RWPE2 (cell line): ENCODE measurements around the gene CEP152.
A peak's percentile ranks its signal among the peaks of the same experiment; 100 is the strongest.

Experiments used
- ATAC-seq: fragments of 200-7000 bp; cut with Tn5 transposase; 3 replicates; pipeline ENCODE4 v1.9.1; 2021; ENCODE audit warnings: low read depth
- DNase-seq: peaks from one replicate; pipeline ENCODE4 v3.0.0-alpha.2; 2020; ENCODE audit warnings: low spot score
- H3K27ac ChIP-seq: fragments of 450-650 bp; 2 replicates; pipeline ENCODE4 v1.5.1; 2017; ENCODE audit warnings: mild to moderate bottlenecking; ENCODE audit not compliant: poor library complexity, severe bottlenecking
- H3K27me3 ChIP-seq: fragments of 250-450 bp; sonication (Bioruptor Pico); 2 replicates; pipeline ENCODE4 v1.5.1; 2021; ENCODE audit warnings: mild to moderate bottlenecking, moderate library complexity; ENCODE audit not compliant: insufficient read depth, poor library complexity, severe bottlenecking
- H3K36me3 ChIP-seq: fragments of 250-450 bp; sonication (Bioruptor Pico); 2 replicates; pipeline ENCODE4 v1.5.1; 2020; ENCODE audit warnings: low read depth, mild to moderate bottlenecking, moderate library complexity
- H3K4me1 ChIP-seq: fragments of 250-450 bp; sonication (Bioruptor Pico); 2 replicates; pipeline ENCODE4 v1.5.1; 2021; ENCODE audit warnings: mild to moderate bottlenecking, moderate library complexity; ENCODE audit not compliant: insufficient read depth, poor library complexity, severe bottlenecking
- H3K4me3 ChIP-seq: fragments of 250-450 bp; sonication (Bioruptor Pico); 2 replicates; pipeline ENCODE4 v1.5.1; 2021; ENCODE audit warnings: mild to moderate bottlenecking, moderate library complexity; ENCODE audit not compliant: severe bottlenecking
- H3K9me3 ChIP-seq: fragments of 250-450 bp; sonication (Bioruptor Pico); 2 replicates; pipeline ENCODE4 v1.5.1; 2021; ENCODE audit warnings: mild to moderate bottlenecking, moderate library complexity; ENCODE audit not compliant: severe bottlenecking
- CTCF ChIP-seq: fragments of 450-650 bp; IDR thresholded peaks from one replicate; pipeline ENCODE4 v1.5.1; 2017; ENCODE audit warnings: mild to moderate bottlenecking, moderate library complexity; ENCODE audit not compliant: poor library complexity, severe bottlenecking

Gene CEP152

GRCh38 chr15:48811325-48811958, 573 bp upstream of the CEP152 start:
- no peaks in the 10 kb centered on the region for H3K36me3 ChIP-seq
- peak overlapping the region; percentile 69 for H3K4me3 ChIP-seq
- H3K27ac ChIP-seq, result no peak overlapping the region
- TF ChIP-seq CTCF, result peak; percentile 48
- H3K9me3 ChIP-seq, result no peaks in the 10 kb centered on the region
- ATAC-seq (no peak), DNase-seq (no peak)
- H3K27me3 ChIP-seq, result no peaks in the 10 kb centered on the region
- H3K4me1 ChIP-seq, result peaks cover 9% of the 10 kb centered on the region

- Histone ChIP-seq H3K27me3 (no peaks in the 10 kb centered on the region), H3K4me3 (no peak overlapping the region), H3K36me3 (peaks cover 12% of the 10 kb centered on the region), H3K27ac (no peak overlapping the region), H3K9me3 (no peaks in the 10 kb centered on the region), H3K4me1 (peaks cover 9% of the 10 kb centered on the region)
- no peak for TF ChIP-seq CTCF
- DNase-seq (no peak), ATAC-seq (no peak)
Observed at GRCh38 chr15:48806151-48806550, 4.7 kb downstream of the CEP152 start.

GRCh38 chr15:48805591-48805990, 5.3 kb downstream of the CEP152 start:
- H3K4me1 ChIP-seq, result peaks cover 9% of the 10 kb centered on the region
- H3K4me3 ChIP-seq, result no peak overlapping the region
- no peak for TF ChIP-seq CTCF
- no peaks in the 10 kb centered on the region for H3K9me3 ChIP-seq
- no peak overlapping the region for H3K27ac ChIP-seq
- H3K27me3 ChIP-seq, result no peaks in the 10 kb centered on the region
- no peak for ATAC-seq
- no peak for DNase-seq
- peaks cover 12% of the 10 kb centered on the region for H3K36me3 ChIP-seq

GRCh38 chr15:48803877-48804276, 7.0 kb downstream of the CEP152 start:
- H3K27ac ChIP-seq, result no peak overlapping the region
- TF ChIP-seq CTCF, result no peak
- H3K36me3 ChIP-seq, result peaks cover 12% of the 10 kb centered on the region
- ATAC-seq (no peak), DNase-seq (no peak)
- no peaks in the 10 kb centered on the region for H3K27me3 ChIP-seq
- no peaks in the 10 kb centered on the region for H3K4me1 ChIP-seq
- H3K4me3 ChIP-seq, result no peak overlapping the region
- no peaks in the 10 kb centered on the region for H3K9me3 ChIP-seq

- Histone ChIP-seq H3K27ac (no peak overlapping the region), H3K4me3 (no peak overlapping the region), H3K27me3 (no peaks in the 10 kb centered on the region), H3K4me1 (no peaks in the 10 kb centered on the region), H3K9me3 (no peaks in the 10 kb centered on the region), H3K36me3 (peaks cover 12% of the 10 kb centered on the region)
- TF ChIP-seq CTCF, result no peak
- DNase-seq (no peak), ATAC-seq (peak; percentile 98)
Observed at GRCh38 chr15:48802867-48803266, 8.0 kb downstream of the CEP152 start.
